ENCODE results near the gene RNU6-8. TPM values are rescaled to one million over a fixed set of nuclear protein-coding genes. Genes with fewer than 3 reads are reported as not detected.

Gene RNU6-8
- polyA plus RNA-seq, 1 donor, result not detected

DNA sequence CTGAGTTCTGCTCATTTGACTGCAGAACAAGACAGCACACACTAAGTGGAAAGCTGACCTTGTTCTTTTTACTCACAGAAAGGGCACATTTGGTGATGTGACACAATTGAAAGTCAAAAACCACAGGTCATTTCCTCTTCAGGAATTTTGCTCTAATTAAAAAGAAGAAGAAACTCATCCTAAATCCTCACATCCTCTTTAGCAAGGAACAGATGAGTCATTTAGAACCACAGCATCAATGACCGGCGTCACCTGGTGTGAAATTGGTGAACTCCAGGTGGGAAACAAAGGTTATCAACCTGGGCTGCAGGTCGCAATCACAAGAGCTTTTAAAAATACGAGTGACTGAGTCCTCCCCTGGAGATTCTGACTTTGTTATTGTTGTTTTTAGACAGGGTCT, 2.9 kb upstream of the RNU6-8 start:
- Histone ChIP-seq H3K9me3 (ENCODE audit: control insufficient read depth, low read depth, low read length) (no peaks in the 10 kb centered on the region), H3K4me3 (ENCODE audit: low read length) (no peak overlapping the region), H3K36me3 (ENCODE audit: control insufficient read depth, insufficient read depth, low read length) (no peaks in the 10 kb centered on the region), H3K4me1 (ENCODE audit: control insufficient read depth, insufficient read depth, low read length) (peaks cover 13% of the 10 kb centered on the region), H3K27me3 (ENCODE audit: control insufficient read depth, insufficient read depth, low read length) (no peaks in the 10 kb centered on the region), H3K27ac (ENCODE audit: low read length) (no peak overlapping the region)
- DNase-seq, result no peak
- no CpG with 5 or more reads among the region's 4 CpGs for WGBS (ENCODE audit: insufficient coverage, low lambda C conversion rate)

DNA sequence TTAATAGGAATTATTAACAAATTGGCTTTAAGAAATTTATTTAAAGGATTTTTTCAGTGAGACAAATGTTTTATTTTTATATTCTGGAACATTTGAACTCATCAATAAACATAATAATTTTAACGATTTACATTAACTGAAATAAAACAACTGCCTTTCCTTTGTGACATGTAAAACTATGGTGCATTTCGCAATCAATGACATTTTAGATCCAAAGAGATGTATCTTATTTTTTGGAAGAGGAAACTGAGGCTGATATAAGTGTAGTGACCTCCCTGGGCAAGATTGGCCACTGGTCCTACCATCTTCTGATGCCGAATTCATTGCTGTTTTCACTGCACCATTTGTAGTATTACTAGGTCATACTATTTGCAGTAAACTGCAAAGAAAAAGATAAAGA, 2.5 kb upstream of the RNU6-8 start:
- no peaks in the 10 kb centered on the region for H3K36me3 ChIP-seq (ENCODE audit: control insufficient read depth, insufficient read depth, low read length)
- no peak for DNase-seq
- H3K4me1 ChIP-seq (ENCODE audit: control insufficient read depth, insufficient read depth, low read length), result peaks cover 13% of the 10 kb centered on the region
- WGBS (ENCODE audit: insufficient coverage, low lambda C conversion rate), result 100% methylated on average over 1 of the region's 3 CpGs
- no peaks in the 10 kb centered on the region for H3K27me3 ChIP-seq (ENCODE audit: control insufficient read depth, insufficient read depth, low read length)
- no peak overlapping the region for H3K4me3 ChIP-seq (ENCODE audit: low read length)
- no peak overlapping the region for H3K27ac ChIP-seq (ENCODE audit: low read length)
- no peaks in the 10 kb centered on the region for H3K9me3 ChIP-seq (ENCODE audit: control insufficient read depth, low read depth, low read length)

DNA sequence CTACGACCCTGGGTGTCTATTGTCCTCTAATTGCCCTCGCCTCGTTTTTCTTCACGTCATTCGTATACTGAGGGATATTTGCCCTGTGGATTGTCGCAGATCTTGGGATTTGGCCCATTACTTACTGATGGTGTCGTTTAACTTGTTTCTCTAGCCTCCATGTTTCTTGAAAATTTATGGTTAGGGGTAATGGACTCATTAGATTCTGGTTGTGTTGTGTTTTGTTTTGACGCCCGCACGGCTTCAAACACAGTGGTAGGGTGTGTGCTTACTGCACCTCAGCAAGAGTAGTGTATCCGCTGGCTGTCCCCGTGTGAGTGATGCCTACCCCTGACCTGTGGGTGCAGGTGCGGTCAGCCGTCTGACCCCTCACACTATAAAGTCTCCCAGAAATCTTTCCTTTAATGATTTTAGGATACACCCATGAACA, 874 bp upstream of the RNU6-8 start:
- no peaks in the 10 kb centered on the region for H3K9me3 ChIP-seq (ENCODE audit: control insufficient read depth, low read depth, low read length)
- peak in 1 of 2 donors; percentile 70 for DNase-seq
- peaks cover 13% of the 10 kb centered on the region for H3K4me1 ChIP-seq (ENCODE audit: control insufficient read depth, insufficient read depth, low read length)
- no CpG with 5 or more reads among the region's 14 CpGs for WGBS (ENCODE audit: insufficient coverage, low lambda C conversion rate)
- H3K27me3 ChIP-seq (ENCODE audit: control insufficient read depth, insufficient read depth, low read length), result no peaks in the 10 kb centered on the region
- peak overlapping the region; percentile 88 for H3K27ac ChIP-seq (ENCODE audit: low read length)
- H3K4me3 ChIP-seq (ENCODE audit: low read length), result peak overlapping the region; percentile 68
- H3K36me3 ChIP-seq (ENCODE audit: control insufficient read depth, insufficient read depth, low read length), result no peaks in the 10 kb centered on the region

DNA sequence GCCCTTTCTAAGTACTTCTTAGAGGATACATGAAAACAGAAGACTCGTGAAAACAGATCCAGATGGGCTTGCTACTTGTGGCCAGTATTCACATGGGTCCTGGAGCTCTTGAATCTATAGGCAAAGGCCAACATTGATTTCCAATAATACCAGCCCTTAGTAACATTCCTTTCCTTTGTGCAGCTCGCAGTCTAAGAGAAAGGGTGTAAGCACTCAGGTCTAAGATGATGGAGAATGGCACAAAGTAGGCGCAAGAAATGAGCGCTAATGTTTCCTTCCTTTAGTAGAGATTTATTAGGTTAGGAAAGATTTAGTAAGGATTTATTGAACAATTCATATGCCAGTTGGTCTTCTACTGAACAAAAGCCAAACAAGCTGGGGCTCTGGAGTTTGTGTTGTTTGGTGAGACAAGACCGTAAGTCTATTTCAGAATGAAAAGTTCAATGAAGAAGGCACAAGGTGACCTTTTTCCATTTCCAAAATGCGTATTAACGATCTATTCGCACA, 525 bp downstream of the RNU6-8 start:
- WGBS (ENCODE audit: insufficient coverage, low lambda C conversion rate), result 0% methylated on average over 5 of the region's 8 CpGs
- Histone ChIP-seq H3K9me3 (ENCODE audit: control insufficient read depth, low read depth, low read length) (no peaks in the 10 kb centered on the region), H3K36me3 (ENCODE audit: control insufficient read depth, insufficient read depth, low read length) (no peaks in the 10 kb centered on the region), H3K27ac (ENCODE audit: low read length) (peak overlapping the region; percentile 88), H3K4me3 (ENCODE audit: low read length) (peak overlapping the region; percentile 68), H3K27me3 (ENCODE audit: control insufficient read depth, insufficient read depth, low read length) (no peaks in the 10 kb centered on the region), H3K4me1 (ENCODE audit: control insufficient read depth, insufficient read depth, low read length) (peaks cover 13% of the 10 kb centered on the region)
- DNase-seq, result peak in 1 of 2 donors; percentile 57

DNA sequence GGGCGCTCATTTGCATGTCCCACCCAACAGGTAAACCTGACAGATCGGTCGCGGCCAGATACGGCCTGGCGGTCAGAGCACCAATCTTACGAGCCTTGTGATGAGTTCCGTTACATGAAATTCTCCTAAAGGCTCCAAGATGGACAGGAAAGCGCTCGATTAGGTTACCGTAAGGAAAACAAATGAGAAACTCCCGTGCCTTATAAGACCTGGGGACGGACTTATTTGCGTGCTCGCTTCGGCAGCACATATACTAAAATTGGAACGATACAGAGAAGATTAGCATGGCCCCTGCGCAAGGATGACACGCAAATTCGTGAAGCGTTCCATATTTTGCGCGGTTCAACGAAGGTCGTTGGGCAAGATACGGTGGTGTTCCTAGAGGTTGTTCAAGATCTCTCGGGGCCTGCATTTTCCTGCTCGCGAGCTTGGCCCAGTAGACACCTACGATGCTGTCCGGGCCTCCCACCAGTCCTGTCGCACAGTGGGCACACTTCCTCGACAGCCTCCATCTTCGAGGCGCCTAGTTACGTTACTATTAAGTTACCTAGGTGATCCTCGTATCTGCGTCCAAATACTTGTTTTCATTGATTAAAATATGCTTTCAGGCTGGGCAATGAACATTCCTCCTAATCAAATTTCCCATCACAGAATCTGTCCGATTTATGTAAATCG, 1.1 kb downstream of the RNU6-8 start, which contains the start of gene RNU6-7:
TSS of gene RNU6-7 (plus strand) at position 230 of the 675 bp plus-strand sequence.
- H3K4me1 ChIP-seq (ENCODE audit: control insufficient read depth, insufficient read depth, low read length), result peaks cover 13% of the 10 kb centered on the region
- no peaks in the 10 kb centered on the region for H3K27me3 ChIP-seq (ENCODE audit: control insufficient read depth, insufficient read depth, low read length)
- H3K36me3 ChIP-seq (ENCODE audit: control insufficient read depth, insufficient read depth, low read length), result no peaks in the 10 kb centered on the region
- peak within 1 kb of the TSS; percentile 68 for H3K4me3 ChIP-seq (ENCODE audit: low read length)
- no peaks in the 10 kb centered on the region for H3K9me3 ChIP-seq (ENCODE audit: control insufficient read depth, low read depth, low read length)
- H3K27ac ChIP-seq (ENCODE audit: low read length), result peak within 1 kb of the TSS; percentile 88
- peak in 1 of 2 donors; percentile 80 for DNase-seq
- no CpG with 5 or more reads among the region's 40 CpGs for WGBS (ENCODE audit: insufficient coverage, low lambda C conversion rate)

DNA sequence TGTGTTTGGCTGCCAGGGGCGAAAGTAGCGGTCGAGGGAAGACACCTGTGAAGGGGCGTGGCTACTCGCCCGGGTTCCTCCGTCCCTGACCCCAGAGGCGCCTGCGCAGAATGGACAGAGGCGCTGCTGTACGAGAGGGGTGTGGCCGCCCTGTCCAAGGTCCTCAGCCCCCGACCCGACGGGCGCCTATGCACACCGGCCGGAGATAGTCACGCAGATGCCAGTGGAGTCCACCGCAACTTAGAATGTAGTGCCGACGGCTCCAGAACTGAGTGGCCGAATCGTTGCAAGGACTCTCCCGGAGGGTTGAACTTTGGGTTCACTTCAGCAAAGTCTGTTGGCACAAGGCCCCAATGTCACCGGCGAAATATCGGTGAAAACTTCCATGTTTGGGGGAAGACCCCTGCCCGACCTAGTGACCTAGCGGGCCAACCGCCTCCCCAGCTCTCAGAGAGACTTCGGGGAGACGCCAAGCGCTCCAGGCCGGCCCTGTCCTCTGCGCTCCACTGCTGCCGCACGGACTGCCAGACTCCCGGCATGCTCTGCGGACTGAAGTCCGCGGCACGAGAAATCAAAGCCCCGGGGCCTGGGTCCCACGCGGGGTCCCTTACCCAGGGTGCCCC, 1.8 kb downstream of the RNU6-8 start:
- WGBS (ENCODE audit: insufficient coverage, low lambda C conversion rate), result no CpG with 5 or more reads among the region's 46 CpGs
- Histone ChIP-seq H3K27me3 (ENCODE audit: control insufficient read depth, insufficient read depth, low read length) (no peaks in the 10 kb centered on the region), H3K36me3 (ENCODE audit: control insufficient read depth, insufficient read depth, low read length) (no peaks in the 10 kb centered on the region), H3K4me1 (ENCODE audit: control insufficient read depth, insufficient read depth, low read length) (peaks cover 10% of the 10 kb centered on the region), H3K27ac (ENCODE audit: low read length) (peak overlapping the region; percentile 88), H3K9me3 (ENCODE audit: control insufficient read depth, low read depth, low read length) (no peaks in the 10 kb centered on the region), H3K4me3 (ENCODE audit: low read length) (peak overlapping the region; percentile 68)
- peak; percentile 90 to 93 for DNase-seq

DNA sequence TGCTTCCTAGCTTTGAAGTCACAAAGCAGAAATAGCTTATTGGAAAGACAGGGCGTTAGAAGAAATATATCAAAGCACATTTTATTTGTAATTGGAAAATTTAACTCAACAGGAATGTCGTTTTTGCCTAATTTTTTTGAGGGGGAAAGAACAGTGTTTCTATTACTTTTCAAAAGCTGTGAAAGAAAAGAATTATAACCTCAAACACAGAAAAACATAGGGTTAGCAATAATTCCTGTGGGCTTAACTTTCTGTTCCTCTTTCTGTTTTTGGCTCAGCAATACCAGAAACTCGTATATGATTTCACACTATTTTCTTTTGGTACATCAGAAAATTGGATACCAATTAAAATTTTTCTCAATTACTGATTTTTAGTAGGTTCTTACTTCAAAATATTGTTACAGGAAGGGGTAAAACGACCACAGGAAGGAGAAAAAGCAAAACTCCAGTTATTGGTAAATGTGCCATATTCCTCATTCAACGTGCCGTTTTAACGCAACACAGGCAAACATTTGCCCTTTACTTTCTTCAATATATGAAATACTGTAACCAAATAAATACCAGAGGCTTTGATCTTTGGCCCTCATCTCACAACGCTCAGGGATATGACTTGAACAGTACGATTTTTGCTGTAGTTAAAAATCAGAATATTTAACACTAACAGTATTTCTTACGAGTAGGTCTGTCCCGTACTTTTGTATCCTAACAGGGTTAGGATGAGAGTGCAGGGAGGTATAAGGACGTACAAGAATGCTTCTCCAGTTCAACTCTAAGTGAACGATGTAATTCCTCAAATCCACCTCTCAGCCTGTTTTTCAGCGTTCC, 2.5 kb downstream of the RNU6-8 start:
- H3K4me1 ChIP-seq (ENCODE audit: control insufficient read depth, insufficient read depth, low read length), result peaks cover 6% of the 10 kb centered on the region
- no peaks in the 10 kb centered on the region for H3K9me3 ChIP-seq (ENCODE audit: control insufficient read depth, low read depth, low read length)
- peak overlapping the region; percentile 88 for H3K27ac ChIP-seq (ENCODE audit: low read length)
- no peaks in the 10 kb centered on the region for H3K36me3 ChIP-seq (ENCODE audit: control insufficient read depth, insufficient read depth, low read length)
- DNase-seq, result no peak
- no peaks in the 10 kb centered on the region for H3K27me3 ChIP-seq (ENCODE audit: control insufficient read depth, insufficient read depth, low read length)
- H3K4me3 ChIP-seq (ENCODE audit: low read length), result peak overlapping the region; percentile 68
- 37% methylated on average over 6 of the region's 14 CpGs for WGBS (ENCODE audit: insufficient coverage, low lambda C conversion rate)

DNA sequence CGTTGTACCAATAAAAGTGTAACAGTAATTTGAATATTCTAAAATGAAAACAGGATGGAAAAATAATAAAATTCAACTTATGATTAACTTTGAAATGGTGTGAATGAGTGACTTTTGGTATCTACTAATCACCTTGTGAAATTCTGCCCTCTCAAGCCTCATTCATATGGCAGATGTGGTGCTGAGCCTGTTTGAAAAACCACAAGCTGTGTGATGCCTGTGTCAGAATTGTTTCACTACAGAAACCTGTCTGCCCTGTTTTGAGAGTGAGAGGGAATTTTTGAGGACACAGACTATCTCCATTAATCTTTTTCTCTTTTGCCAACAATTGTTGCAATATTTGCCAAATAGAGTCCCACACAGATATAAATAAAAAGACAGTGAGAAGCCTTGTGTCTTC, 5.2 kb downstream of the RNU6-8 start:
- no peak overlapping the region for H3K27ac ChIP-seq (ENCODE audit: low read length)
- H3K9me3 ChIP-seq (ENCODE audit: control insufficient read depth, low read depth, low read length), result no peaks in the 10 kb centered on the region
- no peaks in the 10 kb centered on the region for H3K36me3 ChIP-seq (ENCODE audit: control insufficient read depth, insufficient read depth, low read length)
- H3K27me3 ChIP-seq (ENCODE audit: control insufficient read depth, insufficient read depth, low read length), result no peaks in the 10 kb centered on the region
- H3K4me1 ChIP-seq (ENCODE audit: control insufficient read depth, insufficient read depth, low read length), result peaks cover 3% of the 10 kb centered on the region
- WGBS (ENCODE audit: insufficient coverage, low lambda C conversion rate), result 100% methylated on average over 1 of the region's 1 CpG
- DNase-seq, result no peak
- no peak overlapping the region for H3K4me3 ChIP-seq (ENCODE audit: low read length)

DNA sequence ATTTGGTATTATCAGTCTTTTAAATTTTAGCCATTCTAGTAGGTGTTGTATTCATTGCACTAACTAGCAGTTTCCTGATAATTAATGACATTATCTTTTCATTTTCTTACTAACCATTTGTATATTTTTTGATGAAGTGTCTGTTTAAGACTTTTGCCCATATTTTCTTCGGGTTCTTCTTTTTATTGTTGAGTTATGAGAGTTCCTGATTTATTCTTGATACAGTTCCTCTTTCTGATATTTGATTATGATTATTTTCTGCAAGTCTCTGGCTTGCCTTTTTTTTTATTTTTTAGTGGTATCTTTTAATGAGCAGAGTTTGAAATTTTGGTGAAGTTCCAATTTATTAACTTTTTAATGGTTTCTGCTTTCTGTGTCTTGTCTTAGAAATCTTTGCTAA, 7.4 kb downstream of the RNU6-8 start:
- no peaks in the 10 kb centered on the region for H3K9me3 ChIP-seq (ENCODE audit: control insufficient read depth, low read depth, low read length)
- no peak for DNase-seq
- no peak overlapping the region for H3K4me3 ChIP-seq (ENCODE audit: low read length)
- H3K27me3 ChIP-seq (ENCODE audit: control insufficient read depth, insufficient read depth, low read length), result no peaks in the 10 kb centered on the region
- H3K36me3 ChIP-seq (ENCODE audit: control insufficient read depth, insufficient read depth, low read length), result no peaks in the 10 kb centered on the region
- no peaks in the 10 kb centered on the region for H3K4me1 ChIP-seq (ENCODE audit: control insufficient read depth, insufficient read depth, low read length)
- no peak overlapping the region for H3K27ac ChIP-seq (ENCODE audit: low read length)
- 60% methylated on average over 1 of the region's 1 CpG for WGBS (ENCODE audit: insufficient coverage, low lambda C conversion rate)

DNA sequence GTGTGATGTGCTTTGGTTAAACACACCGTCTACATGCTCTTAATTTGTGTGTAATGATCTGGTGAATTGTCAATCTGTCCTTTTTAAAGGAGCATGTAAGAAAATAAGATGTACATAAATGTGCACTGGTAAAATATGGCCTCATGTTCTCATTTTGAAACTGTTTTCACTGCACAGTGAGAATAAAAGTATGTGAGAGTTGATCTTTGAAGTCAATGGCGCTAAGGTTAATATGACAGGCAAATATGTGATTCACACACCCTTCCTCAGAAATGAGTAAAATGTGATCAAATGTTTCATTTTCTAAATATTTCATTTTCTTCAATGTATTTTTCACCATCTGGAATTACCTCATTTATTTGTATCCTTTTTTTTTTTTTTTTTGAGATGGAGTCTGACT, 9.5 kb downstream of the RNU6-8 start:
- no peaks in the 10 kb centered on the region for H3K4me1 ChIP-seq (ENCODE audit: control insufficient read depth, insufficient read depth, low read length)
- H3K4me3 ChIP-seq (ENCODE audit: low read length), result no peak overlapping the region
- no peaks in the 10 kb centered on the region for H3K27me3 ChIP-seq (ENCODE audit: control insufficient read depth, insufficient read depth, low read length)
- no peak for DNase-seq
- WGBS (ENCODE audit: insufficient coverage, low lambda C conversion rate), result 100% methylated on average over 2 of the region's 2 CpGs
- no peaks in the 10 kb centered on the region for H3K36me3 ChIP-seq (ENCODE audit: control insufficient read depth, insufficient read depth, low read length)
- H3K27ac ChIP-seq (ENCODE audit: low read length), result no peak overlapping the region
- H3K9me3 ChIP-seq (ENCODE audit: control insufficient read depth, low read depth, low read length), result no peaks in the 10 kb centered on the region
